ENCODE results near the gene ME2. TPM values are rescaled to one million over a fixed set of nuclear protein-coding genes. Genes with fewer than 3 reads are reported as not detected.

ME2 gene
- total RNA-seq, 1 experiment from 2014 or later, result 15.7 TPM

DNA sequence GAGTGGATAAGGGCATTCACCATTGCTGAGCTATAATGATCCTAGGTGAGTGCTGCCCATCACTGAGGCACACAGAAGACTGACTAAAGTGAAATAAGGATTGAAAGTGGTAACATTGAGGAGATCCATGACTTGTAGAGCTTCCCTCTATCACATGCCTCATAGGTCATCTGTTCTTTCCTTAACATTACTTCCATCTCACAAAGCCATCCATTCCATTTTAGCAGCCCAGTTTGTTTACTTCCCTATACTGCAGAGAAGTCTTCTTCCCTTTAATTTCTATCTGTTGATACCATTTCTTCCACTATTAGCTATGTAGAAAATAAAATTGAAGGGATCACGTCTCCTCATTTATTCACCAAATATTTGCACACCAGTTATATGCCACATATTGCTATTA is 32.1 kb downstream of the ME2 start:
- Mint-ChIP-seq H3K9me3 (ENCODE audit: unreplicated experiment) (no peaks in the 10 kb centered on the region), H3K4me1 (ENCODE audit: low read depth, unreplicated experiment) (no peaks in the 10 kb centered on the region), H3K36me3 (ENCODE audit: insufficient read depth, unreplicated experiment) (no peaks in the 10 kb centered on the region), H3K4me3 (ENCODE audit: unreplicated experiment) (no peak overlapping the region), H3K27me3 (ENCODE audit: insufficient read depth, unreplicated experiment) (no peaks in the 10 kb centered on the region), H3K27ac (ENCODE audit: unreplicated experiment) (no peak overlapping the region)
- ChIA-PET CTCF (no interaction called here), POLR2A (no interaction called here)
- no peaks in the 10 kb centered on the region for H3K36me3 ChIP-seq (ENCODE audit: control insufficient read depth, insufficient read depth, low read length)
- H3K9me3 ChIP-seq, result no peaks in the 10 kb centered on the region
- no peak for DNase-seq
- intact Hi-C loops (cut with micrococcal nuclease; ENCODE audit: unreplicated experiment), result no loop called here
- H3K4me3 ChIP-seq (ENCODE audit: low read depth, low read length), result no peak overlapping the region
- BruUV-seq (replicated peaks), result no TSS peak
- no peak for TF ChIP-seq CTCF (IDR thresholded peaks at IDR 0.05; ENCODE audit: insufficient read depth in 1 of 2, low read depth in 1 of 2, low read length in 1 of 2, severe bottlenecking in 1 of 2, unreplicated experiment in 1 of 2)
- no peaks in the 10 kb centered on the region for H3K4me1 ChIP-seq
- H3K27me3 ChIP-seq (replicated peaks; ENCODE audit: control insufficient read depth, insufficient read depth, low read length), result no peaks in the 10 kb centered on the region

DNA sequence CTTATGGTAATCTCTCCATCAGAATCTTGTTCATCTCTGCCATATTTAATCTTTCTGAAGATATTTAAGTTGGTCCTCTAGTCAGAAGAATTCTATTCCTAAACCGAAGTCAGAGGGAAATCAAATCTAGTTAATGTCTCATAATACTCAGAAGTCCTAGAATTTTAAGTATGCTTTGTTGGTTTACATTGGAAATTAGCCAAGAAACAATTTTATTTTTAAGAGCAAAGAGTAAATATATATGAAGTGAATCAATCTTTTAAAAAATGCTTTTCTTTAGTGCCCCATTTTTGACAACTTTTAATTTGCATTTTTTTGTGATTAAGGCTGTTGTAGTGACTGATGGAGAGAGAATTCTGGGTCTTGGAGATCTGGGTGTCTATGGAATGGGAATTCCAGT is 38.1 kb downstream of the ME2 start:
- Histone ChIP-seq H3K9me3 (no peaks in the 10 kb centered on the region), H3K4me3 (ENCODE audit: low read depth, low read length) (no peak overlapping the region), H3K27me3 (replicated peaks; ENCODE audit: control insufficient read depth, insufficient read depth, low read length) (no peaks in the 10 kb centered on the region), H3K36me3 (ENCODE audit: control insufficient read depth, insufficient read depth, low read length) (no peaks in the 10 kb centered on the region), H3K4me1 (no peaks in the 10 kb centered on the region)
- DNase-seq, result no peak
- Mint-ChIP-seq H3K9me3 (ENCODE audit: unreplicated experiment) (no peaks in the 10 kb centered on the region), H3K4me3 (ENCODE audit: unreplicated experiment) (no peak overlapping the region), H3K36me3 (ENCODE audit: insufficient read depth, unreplicated experiment) (peaks cover 7% of the 10 kb centered on the region), H3K4me1 (ENCODE audit: low read depth, unreplicated experiment) (no peaks in the 10 kb centered on the region), H3K27me3 (ENCODE audit: insufficient read depth, unreplicated experiment) (no peaks in the 10 kb centered on the region), H3K27ac (ENCODE audit: unreplicated experiment) (no peak overlapping the region)
- BruUV-seq (replicated peaks), result no TSS peak
- ChIA-PET POLR2A (no interaction called here), CTCF (no interaction called here)
- intact Hi-C loops (cut with micrococcal nuclease; ENCODE audit: unreplicated experiment), result no loop called here
- no peak for TF ChIP-seq CTCF (IDR thresholded peaks at IDR 0.05; ENCODE audit: insufficient read depth in 1 of 2, low read depth in 1 of 2, low read length in 1 of 2, severe bottlenecking in 1 of 2, unreplicated experiment in 1 of 2)

GRCh38 chr18:50918153-50918552 is 39.2 kb downstream of the ME2 start:
- Mint-ChIP-seq H3K9me3 (ENCODE audit: unreplicated experiment) (no peaks in the 10 kb centered on the region), H3K36me3 (ENCODE audit: insufficient read depth, unreplicated experiment) (peaks cover 7% of the 10 kb centered on the region), H3K27ac (ENCODE audit: unreplicated experiment) (no peak overlapping the region), H3K4me3 (ENCODE audit: unreplicated experiment) (no peak overlapping the region), H3K27me3 (ENCODE audit: insufficient read depth, unreplicated experiment) (no peaks in the 10 kb centered on the region), H3K4me1 (ENCODE audit: low read depth, unreplicated experiment) (no peaks in the 10 kb centered on the region)
- BruUV-seq (replicated peaks), result no TSS peak
- Histone ChIP-seq H3K36me3 (ENCODE audit: control insufficient read depth, insufficient read depth, low read length) (no peaks in the 10 kb centered on the region), H3K9me3 (no peaks in the 10 kb centered on the region), H3K4me1 (no peaks in the 10 kb centered on the region), H3K27me3 (replicated peaks; ENCODE audit: control insufficient read depth, insufficient read depth, low read length) (no peaks in the 10 kb centered on the region), H3K4me3 (ENCODE audit: low read depth, low read length) (no peak overlapping the region)
- no peak for TF ChIP-seq CTCF (IDR thresholded peaks at IDR 0.05; ENCODE audit: insufficient read depth in 1 of 2, low read depth in 1 of 2, low read length in 1 of 2, severe bottlenecking in 1 of 2, unreplicated experiment in 1 of 2)
- ChIA-PET CTCF (no interaction called here), POLR2A (no interaction called here)
- DNase-seq, result no peak
- intact Hi-C loops (cut with micrococcal nuclease; ENCODE audit: unreplicated experiment), result no loop called here

Data from Caco-2 (cell line).